ENCODE results near the gene ALLC. TPM values are rescaled to one million over a fixed set of nuclear protein-coding genes. Genes with fewer than 3 reads are reported as not detected.

The ALLC gene
- total and polyA plus RNA-seq, 11 donors: not detected

DNA sequence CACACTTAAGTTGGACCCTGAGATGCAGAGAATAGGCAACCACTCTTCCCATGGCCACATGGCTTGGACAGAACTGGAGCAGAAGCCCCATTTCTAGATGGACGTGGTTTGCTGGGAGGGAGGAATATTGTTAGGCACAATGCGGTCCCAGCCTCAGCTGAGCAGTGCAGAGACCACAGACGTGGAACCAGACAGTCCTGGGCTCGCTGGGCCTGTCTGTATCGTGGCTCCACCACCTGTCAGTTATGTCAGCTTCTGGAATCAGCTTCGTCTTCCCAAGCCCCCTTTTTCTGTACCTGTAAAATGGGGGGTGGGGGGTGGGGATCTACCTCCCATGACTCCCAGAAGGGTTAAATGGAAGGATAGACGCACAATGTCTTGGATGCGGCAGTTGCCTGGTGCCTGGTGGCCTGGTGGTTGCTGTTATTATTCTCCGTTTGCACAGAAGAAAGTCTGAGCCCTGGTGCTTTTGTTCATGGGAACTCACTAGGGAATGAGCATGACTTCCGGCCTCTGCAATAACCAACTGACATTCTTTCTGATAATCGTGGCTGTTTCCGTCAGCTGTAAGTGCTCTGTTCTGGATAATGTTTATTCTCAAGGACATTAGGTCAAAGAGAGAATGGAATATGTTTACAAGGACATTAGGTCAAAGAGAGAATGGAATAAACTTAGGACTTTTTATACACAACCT is 31.7 kb upstream of the ALLC start:
- Histone ChIP-seq H3K4me3 (no peak overlapping the region), H3K27me3 (no peaks in the 10 kb centered on the region), H3K36me3 (no peaks in the 10 kb centered on the region), H3K9me3 (peaks cover 0 to 8% (median 0%) of the 10 kb centered on the region in 12 donors), H3K27ac (peak overlapping the region; percentile 35 to 83 (median 68)), H3K4me1 (peaks cover 0 to 23% (median 12%) of the 10 kb centered on the region in 12 donors)
- WGBS, 4 donors: 38 to 56% (median 40%) methylated on average over 12 of the region's 12 CpGs
- DNase-seq (peak in 2 of 5 donors; percentile 24 to 36), ATAC-seq (peak; percentile 55 to 82 (median 78))
- TF ChIP-seq, protein P1, sequence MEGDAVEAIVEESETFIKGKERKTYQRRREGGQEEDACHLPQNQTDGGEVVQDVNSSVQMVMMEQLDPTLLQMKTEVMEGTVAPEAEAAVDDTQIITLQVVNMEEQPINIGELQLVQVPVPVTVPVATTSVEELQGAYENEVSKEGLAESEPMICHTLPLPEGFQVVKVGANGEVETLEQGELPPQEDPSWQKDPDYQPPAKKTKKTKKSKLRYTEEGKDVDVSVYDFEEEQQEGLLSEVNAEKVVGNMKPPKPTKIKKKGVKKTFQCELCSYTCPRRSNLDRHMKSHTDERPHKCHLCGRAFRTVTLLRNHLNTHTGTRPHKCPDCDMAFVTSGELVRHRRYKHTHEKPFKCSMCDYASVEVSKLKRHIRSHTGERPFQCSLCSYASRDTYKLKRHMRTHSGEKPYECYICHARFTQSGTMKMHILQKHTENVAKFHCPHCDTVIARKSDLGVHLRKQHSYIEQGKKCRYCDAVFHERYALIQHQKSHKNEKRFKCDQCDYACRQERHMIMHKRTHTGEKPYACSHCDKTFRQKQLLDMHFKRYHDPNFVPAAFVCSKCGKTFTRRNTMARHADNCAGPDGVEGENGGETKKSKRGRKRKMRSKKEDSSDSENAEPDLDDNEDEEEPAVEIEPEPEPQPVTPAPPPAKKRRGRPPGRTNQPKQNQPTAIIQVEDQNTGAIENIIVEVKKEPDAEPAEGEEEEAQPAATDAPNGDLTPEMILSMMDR (IDR thresholded peaks at IDR 0.05): peak in 1 of 12 donors; percentile 5
- no peak for TF ChIP-seq POLR2A (IDR thresholded peaks at IDR 0.05)
- intact Hi-C loops (cut with DNase I): no loop called here

DNA sequence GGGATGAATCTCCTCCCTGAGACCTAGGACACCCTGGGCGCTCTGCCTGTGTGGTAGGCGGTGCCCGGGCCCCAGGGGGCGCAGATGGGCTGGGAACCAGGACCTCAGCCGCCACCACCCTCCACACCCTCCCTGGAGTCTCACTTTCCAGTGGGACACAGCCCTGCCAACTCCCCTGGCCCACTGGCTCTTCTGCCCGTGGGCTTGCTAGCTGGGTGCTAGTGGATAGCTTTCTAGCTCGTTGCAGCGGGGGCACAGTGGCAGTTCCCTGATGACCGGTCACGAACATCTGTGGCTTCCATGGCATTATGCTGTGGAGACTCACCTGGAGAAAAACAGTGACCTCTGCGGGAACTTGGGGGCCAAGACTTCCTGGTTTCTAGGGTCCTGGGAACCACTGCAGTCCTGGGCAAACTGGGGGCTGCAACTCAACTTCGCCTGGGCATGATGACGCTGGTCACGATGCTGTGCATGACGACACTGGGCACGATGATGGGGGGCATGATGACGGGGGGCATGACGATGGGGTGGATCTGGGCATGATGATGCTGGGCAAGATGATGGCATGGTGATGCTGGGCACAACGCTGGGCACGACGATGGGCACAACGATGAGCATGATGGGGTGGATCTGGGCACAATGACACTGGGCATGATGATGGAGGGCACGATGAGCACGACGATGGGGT is 31.0 kb upstream of the ALLC start:
- no peaks in the 10 kb centered on the region for H3K36me3 ChIP-seq
- DNase-seq (peak in 2 of 5 donors; percentile 16 to 24), ATAC-seq (no peak)
- H3K4me1 ChIP-seq: peaks cover 0 to 23% (median 12%) of the 10 kb centered on the region in 12 donors
- TF ChIP-seq, protein P1 (IDR thresholded peaks at IDR 0.05): no peak
- TF ChIP-seq POLR2A (IDR thresholded peaks at IDR 0.05): no peak
- H3K27ac ChIP-seq: peak overlapping the region; percentile 35 to 83 (median 64)
- WGBS, 4 donors: 83 to 87% (median 86%) methylated on average over 21 to 25 of the region's 25 CpGs
- intact Hi-C loops (cut with DNase I): no loop called here
- H3K9me3 ChIP-seq: peaks cover 0 to 8% (median 0%) of the 10 kb centered on the region in 12 donors
- H3K27me3 ChIP-seq: no peaks in the 10 kb centered on the region
- no peak overlapping the region for H3K4me3 ChIP-seq

DNA sequence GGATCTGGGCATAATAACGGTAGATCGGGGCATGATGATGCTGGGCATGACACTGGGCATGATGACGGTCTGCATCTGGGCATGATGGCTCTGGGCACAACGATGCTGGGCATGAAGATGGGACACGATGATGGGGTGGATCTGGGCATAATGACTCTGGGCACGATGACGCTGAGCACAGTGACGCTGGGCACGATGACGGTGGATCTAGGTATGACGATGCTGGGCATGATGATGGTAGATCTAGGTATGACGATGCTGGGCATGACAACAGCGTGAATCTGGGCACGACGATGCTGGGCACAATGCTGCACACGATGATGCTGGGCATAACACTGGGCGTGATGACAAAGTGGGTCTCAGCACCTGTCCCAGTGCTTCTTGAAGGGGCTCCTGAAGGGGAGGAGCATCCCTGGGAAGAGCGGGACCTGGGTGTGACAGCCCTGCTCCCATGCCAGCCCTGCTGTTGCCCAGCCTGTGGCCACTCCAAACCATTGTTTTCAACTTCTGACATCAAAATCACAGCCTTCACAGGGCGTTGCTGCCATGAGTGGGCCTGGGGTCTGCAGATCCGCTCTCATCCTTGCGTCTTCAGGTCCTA is 30.4 kb upstream of the ALLC start:
- H3K4me3 ChIP-seq: no peak overlapping the region
- H3K27me3 ChIP-seq: no peaks in the 10 kb centered on the region
- TF ChIP-seq POLR2A (IDR thresholded peaks at IDR 0.05): no peak
- TF ChIP-seq, protein P1 (IDR thresholded peaks at IDR 0.05): no peak
- H3K27ac ChIP-seq: no peak overlapping the region
- 92 to 96% (median 93%) methylated on average over 21 of the region's 21 CpGs for WGBS, 4 donors
- H3K4me1 ChIP-seq: peaks cover 0 to 23% (median 12%) of the 10 kb centered on the region in 12 donors
- peak in 2 of 5 donors; percentile 3 to 14 for DNase-seq
- H3K36me3 ChIP-seq: no peaks in the 10 kb centered on the region
- ATAC-seq: no peak
- intact Hi-C loops (cut with DNase I): no loop called here
- H3K9me3 ChIP-seq: peaks cover 0 to 8% (median 0%) of the 10 kb centered on the region in 12 donors

DNA sequence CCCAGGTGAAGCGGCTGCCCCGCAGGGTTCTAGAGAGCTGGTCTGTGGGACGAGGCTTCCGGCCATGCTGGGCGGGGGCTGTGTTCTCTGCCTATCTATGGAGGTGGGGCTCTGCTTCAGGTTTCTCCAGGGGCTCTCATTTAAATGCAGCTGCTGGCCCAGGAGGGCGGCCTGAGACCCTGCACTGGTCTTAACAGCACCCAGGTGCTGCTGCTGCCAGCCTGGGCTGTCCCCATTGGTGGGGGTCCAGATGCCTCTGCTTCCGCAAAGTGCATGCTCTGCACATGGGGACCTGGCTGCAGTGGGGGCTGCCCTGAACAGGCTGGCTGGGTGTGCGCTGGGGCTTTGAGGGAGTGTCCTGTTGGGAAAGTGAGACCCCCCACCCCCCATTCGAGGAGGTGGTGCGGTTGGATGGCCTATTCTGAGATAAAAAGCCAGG is 29.7 kb upstream of the ALLC start:
- Histone ChIP-seq H3K4me1 (peaks cover 0 to 23% (median 12%) of the 10 kb centered on the region in 12 donors), H3K27me3 (no peaks in the 10 kb centered on the region), H3K4me3 (no peak overlapping the region), H3K27ac (no peak overlapping the region), H3K9me3 (peaks cover 0 to 8% (median 0%) of the 10 kb centered on the region in 12 donors), H3K36me3 (no peaks in the 10 kb centered on the region)
- peak in 2 of 5 donors; percentile 16 to 27 for DNase-seq
- intact Hi-C loops (cut with DNase I): no loop called here
- TF ChIP-seq POLR2A (IDR thresholded peaks at IDR 0.05): no peak
- TF ChIP-seq, protein P1 (IDR thresholded peaks at IDR 0.05): no peak
- no peak for ATAC-seq
- 85 to 94% (median 91%) methylated on average over 9 to 10 of the region's 10 CpGs for WGBS, 4 donors
